Liver (tissue), 9 donors: ENCODE results near the gene ITPRIPL2. TPM values are rescaled to one million over a fixed set of nuclear protein-coding genes. Genes with fewer than 3 reads are reported as not detected.

Source experiments
- DNase-seq: peaks from one replicate; pipeline ENCODE4 v3.0.0-alpha.2; 2017; ENCODE audit warnings: low spot score
- H3K27ac ChIP-seq, 2 donors: one replicate each; pipeline ENCODE4 v1.7.0; 2013; ENCODE audit warnings: inconsistent platforms in 2 of 2, low read length in 2 of 2, control low read depth in 1 of 2, low read depth in 1 of 2, mild to moderate bottlenecking in 1 of 2
- H3K27me3 ChIP-seq, 4 donors: one replicate each; pipeline versions ENCODE4 v1.6.1 to v1.7.0; 2013; ENCODE audit warnings: low read length in 3 of 4, inconsistent platforms in 1 of 4, mild to moderate bottlenecking in 1 of 4, moderate library complexity in 1 of 4; ENCODE audit not compliant: control insufficient read depth in 4 of 4, insufficient read depth in 4 of 4
- H3K36me3 ChIP-seq, 4 donors: one replicate each; pipeline versions ENCODE4 v1.6.1 to v1.7.0; 2013; ENCODE audit warnings: low read length in 3 of 4, mild to moderate bottlenecking in 3 of 4, low read depth in 1 of 4, moderate library complexity in 1 of 4; ENCODE audit not compliant: control insufficient read depth in 4 of 4, insufficient read depth in 3 of 4
- H3K4me1 ChIP-seq, 4 donors: one replicate each; pipeline versions ENCODE4 v1.6.1 to v1.7.0; 2013; ENCODE audit warnings: low read length in 3 of 4, mild to moderate bottlenecking in 3 of 4, moderate library complexity in 1 of 4; ENCODE audit not compliant: control insufficient read depth in 4 of 4, insufficient read depth in 4 of 4
- H3K4me3 ChIP-seq, 3 donors: one replicate each; pipeline versions ENCODE4 v1.6.1 to v1.7.0; 2013; ENCODE audit warnings: low read length in 3 of 3, control low read depth in 1 of 3, low read depth in 1 of 3, mild to moderate bottlenecking in 1 of 3
- H3K9ac ChIP-seq, 2 donors: one replicate each; pipeline ENCODE4 v1.7.0; 2013; ENCODE audit warnings: low read length in 2 of 2, mild to moderate bottlenecking in 2 of 2, moderate library complexity in 2 of 2, control low read depth in 1 of 2, low read depth in 1 of 2
- H3K9me3 ChIP-seq, 4 donors: one replicate each; pipeline versions ENCODE4 v1.6.1 to v1.7.0; 2013; ENCODE audit warnings: low read length in 3 of 4; ENCODE audit not compliant: control insufficient read depth in 4 of 4
- ATF3 ChIP-seq: IDR thresholded peaks from 2 replicates; pipeline ENCODE4 v1.6.1; 2016; ENCODE audit warnings: antibody characterized with exemption
- EGR1 ChIP-seq, 2 donors: IDR thresholded peaks; 2 replicates each; pipeline ENCODE4 v1.6.1; 2016 to 2018; ENCODE audit warnings: antibody characterized with exemption in 2 of 2, low read depth in 2 of 2
- FOXA1 ChIP-seq: IDR thresholded peaks from 2 replicates; pipeline ENCODE4 v1.6.1; 2016; ENCODE audit warnings: antibody characterized with exemption
- FOXA2 ChIP-seq: IDR thresholded peaks from 2 replicates; pipeline ENCODE4 v1.6.1; 2016; ENCODE audit warnings: antibody characterized with exemption
- GABPA ChIP-seq, 2 donors: IDR thresholded peaks in 1 of 2; conservative IDR thresholded peaks in 1 of 2; 2 replicates each; pipeline ENCODE4 v1.6.1; 2016; ENCODE audit warnings: antibody characterized with exemption in 2 of 2, mild to moderate bottlenecking in 1 of 2, moderate library complexity in 1 of 2
- HNF4G ChIP-seq: IDR thresholded peaks from 2 replicates; pipeline ENCODE4 v1.6.1; 2016; ENCODE audit warnings: antibody characterized with exemption
- JUND ChIP-seq, 2 donors: IDR thresholded peaks; 2 replicates each; pipeline ENCODE4 v1.6.1; 2016; ENCODE audit warnings: antibody characterized with exemption in 2 of 2
- MAX ChIP-seq: IDR thresholded peaks from 2 replicates; pipeline ENCODE4 v1.6.1; 2016; ENCODE audit warnings: antibody characterized with exemption
- NR2F2 ChIP-seq: IDR thresholded peaks from 2 replicates; pipeline ENCODE4 v1.6.1; 2016; ENCODE audit warnings: antibody characterized with exemption
- RAD21 ChIP-seq, 2 donors: IDR thresholded peaks; 2 replicates each; pipeline ENCODE4 v1.6.1; 2016; ENCODE audit warnings: antibody characterized with exemption in 2 of 2, mild to moderate bottlenecking in 2 of 2
- REST ChIP-seq: IDR thresholded peaks from 2 replicates; pipeline ENCODE4 v1.6.1; 2016; ENCODE audit warnings: antibody characterized with exemption, mild to moderate bottlenecking
- RXRA ChIP-seq, 2 donors: IDR thresholded peaks; 2 replicates each; pipeline ENCODE4 v1.6.1; 2017 to 2018; ENCODE audit warnings: antibody characterized with exemption in 2 of 2, mild to moderate bottlenecking in 1 of 2
- TAF1 ChIP-seq: conservative IDR thresholded peaks from 2 replicates; pipeline ENCODE4 v1.6.1; 2016; ENCODE audit warnings: antibody characterized with exemption, mild to moderate bottlenecking
- YY1 ChIP-seq: IDR thresholded peaks from 2 replicates; pipeline ENCODE4 v1.6.1; 2016; ENCODE audit warnings: antibody characterized with exemption, mild to moderate bottlenecking
- WGBS: extraction: QIAGEN DNeasy Blood & Tissue Kit; methylation state at CpG from one replicate; pipeline ENCODE4 v1.1.7; 2013; 5-methylcytosine and 5-hydroxymethylcytosine counted together
- polyA plus RNA-seq, 2 donors: library from polyadenylated mRNA; stranded (reverse) in 1 of 2; unstranded in 1 of 2; fragments of 200-250 nt in 1 of 2; fragments of >200 nt in 1 of 2; fragmentation: Nextera tagmentation in 1 of 2; extraction: Ambion mirVana in 1 of 2; gene quantifications; one replicate each; pipeline versions ENCODE4 v1.2.1 to v1.2.3, GENCODE V29; 2013 to 2015
- total RNA-seq, 2 donors: library from RNA; depleted of rRNA; stranded (reverse); fragments of >200 nt; gene quantifications; one replicate each; pipeline ENCODE4 v1.2.3, GENCODE V29; 2014
- donor health status: healthy.
- donor health status: healthy.
- donor health status: healthy.
- donor health status: healthy.
- donor health status: healthy.

ITPRIPL2 gene
- total and polyA plus RNA-seq, 4 donors: 2.2 to 14.3 (median 5.5) TPM

GRCh38 chr16:19075511-19075910, 38.3 kb upstream of the ITPRIPL2 start:
- peaks cover 0 to 4% (median 3%) of the 10 kb centered on the region in 4 donors for H3K4me1 ChIP-seq
- H3K27ac ChIP-seq: no peak overlapping the region
- no peak for DNase-seq
- 97% methylated on average over 12 of the region's 12 CpGs for WGBS
- TF ChIP-seq ATF3 (no peak), JUND (IDR thresholded peaks at IDR 0.05) (no peak), RXRA (IDR thresholded peaks at IDR 0.05) (no peak)
- no peak overlapping the region for H3K9ac ChIP-seq
- H3K4me3 ChIP-seq: no peak overlapping the region
- peaks cover 10 to 40% (median 16%) of the 10 kb centered on the region in 4 donors for H3K36me3 ChIP-seq
- H3K9me3 ChIP-seq: no peaks in the 10 kb centered on the region
- no peaks in the 10 kb centered on the region for H3K27me3 ChIP-seq

GRCh38 chr16:19077879-19078278, 35.9 kb upstream of the ITPRIPL2 start:
- Histone ChIP-seq H3K4me3 (no peak overlapping the region), H3K9me3 (no peaks in the 10 kb centered on the region), H3K27ac (no peak overlapping the region), H3K9ac (no peak overlapping the region), H3K27me3 (no peaks in the 10 kb centered on the region), H3K4me1 (peaks cover 0 to 4% (median 3%) of the 10 kb centered on the region in 4 donors), H3K36me3 (peaks cover 12 to 38% (median 18%) of the 10 kb centered on the region in 4 donors)
- no peak for TF ChIP-seq GABPA (IDR thresholded peaks at IDR 0.05 in 1 of 2, conservative IDR thresholded peaks at IDR 0.05 in 1 of 2)
- no peak for TF ChIP-seq NR2F2
- TF ChIP-seq JUND (IDR thresholded peaks at IDR 0.05): no peak
- no peak for TF ChIP-seq RXRA (IDR thresholded peaks at IDR 0.05)
- TF ChIP-seq TAF1: no peak
- no peak for TF ChIP-seq YY1
- no peak for TF ChIP-seq HNF4G
- TF ChIP-seq FOXA1: no peak
- TF ChIP-seq REST: no peak
- no peak for TF ChIP-seq RAD21 (IDR thresholded peaks at IDR 0.05)
- no peak for TF ChIP-seq MAX
- DNase-seq: no peak
- 87% methylated on average over 6 of the region's 6 CpGs for WGBS

- 90% methylated on average over 1 of the region's 1 CpG for WGBS
- Histone ChIP-seq H3K27ac (no peak overlapping the region), H3K4me3 (no peak overlapping the region), H3K4me1 (peaks cover 0 to 9% (median 6%) of the 10 kb centered on the region in 4 donors), H3K9ac (no peak overlapping the region), H3K27me3 (no peaks in the 10 kb centered on the region), H3K9me3 (no peaks in the 10 kb centered on the region), H3K36me3 (peaks cover 4 to 12% (median 5%) of the 10 kb centered on the region in 4 donors)
- DNase-seq: no peak
- TF ChIP-seq HNF4G (no peak), EGR1 (IDR thresholded peaks at IDR 0.05; ENCODE audit: low read depth in 2 of 2) (no peak), RXRA (IDR thresholded peaks at IDR 0.05) (no peak), JUND (IDR thresholded peaks at IDR 0.05) (no peak), NR2F2 (no peak), ATF3 (no peak), TAF1 (no peak), GABPA (IDR thresholded peaks at IDR 0.05 in 1 of 2, conservative IDR thresholded peaks at IDR 0.05 in 1 of 2) (no peak), RAD21 (IDR thresholded peaks at IDR 0.05) (no peak), REST (no peak), FOXA2 (no peak)
These were observed 30.1 kb upstream of the ITPRIPL2 start for GRCh38 chr16:19083670-19084069.
